Fibroblast of mammary gland (primary cell): Measurements from ENCODE around the gene COL23A1.

Experiments
- DNase-seq: peaks from one replicate; pipeline ENCODE4 v3.0.0-alpha.2; 2010; ENCODE audit warnings: low read depth
- H3K4me3 ChIP-seq: 2 replicates; pipeline ENCODE4 v1.5.1; 2011; ENCODE audit warnings: low read depth, mild to moderate bottlenecking, low read length, moderate library complexity; ENCODE audit not compliant: control insufficient read depth
- TF ChIP-seq, protein P1 (sequence below): conservative IDR thresholded peaks from 2 replicates; pipeline ENCODE4 v1.5.1; 2011; ENCODE audit warnings: low read depth, low read length, inconsistent platforms; ENCODE audit not compliant: control insufficient read depth, insufficient read depth

Gene COL23A1

DNA sequence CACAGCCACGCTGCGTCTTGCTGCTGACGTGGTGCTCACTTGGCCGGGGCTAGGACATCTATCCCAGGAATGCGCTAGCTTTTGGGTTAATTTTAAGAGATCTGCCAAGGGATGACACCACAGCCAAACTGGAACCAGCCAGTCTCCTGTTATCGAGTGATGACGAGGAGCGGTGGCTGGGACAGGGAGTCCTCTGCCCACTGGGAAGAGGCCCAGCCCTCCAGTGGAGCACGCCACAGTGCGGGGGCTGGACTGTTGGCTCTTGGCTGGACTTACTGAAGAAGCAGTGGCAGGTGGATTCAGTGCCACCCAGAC, 302.4 kb downstream of the COL23A1 start:
- TF ChIP-seq, protein P1, sequence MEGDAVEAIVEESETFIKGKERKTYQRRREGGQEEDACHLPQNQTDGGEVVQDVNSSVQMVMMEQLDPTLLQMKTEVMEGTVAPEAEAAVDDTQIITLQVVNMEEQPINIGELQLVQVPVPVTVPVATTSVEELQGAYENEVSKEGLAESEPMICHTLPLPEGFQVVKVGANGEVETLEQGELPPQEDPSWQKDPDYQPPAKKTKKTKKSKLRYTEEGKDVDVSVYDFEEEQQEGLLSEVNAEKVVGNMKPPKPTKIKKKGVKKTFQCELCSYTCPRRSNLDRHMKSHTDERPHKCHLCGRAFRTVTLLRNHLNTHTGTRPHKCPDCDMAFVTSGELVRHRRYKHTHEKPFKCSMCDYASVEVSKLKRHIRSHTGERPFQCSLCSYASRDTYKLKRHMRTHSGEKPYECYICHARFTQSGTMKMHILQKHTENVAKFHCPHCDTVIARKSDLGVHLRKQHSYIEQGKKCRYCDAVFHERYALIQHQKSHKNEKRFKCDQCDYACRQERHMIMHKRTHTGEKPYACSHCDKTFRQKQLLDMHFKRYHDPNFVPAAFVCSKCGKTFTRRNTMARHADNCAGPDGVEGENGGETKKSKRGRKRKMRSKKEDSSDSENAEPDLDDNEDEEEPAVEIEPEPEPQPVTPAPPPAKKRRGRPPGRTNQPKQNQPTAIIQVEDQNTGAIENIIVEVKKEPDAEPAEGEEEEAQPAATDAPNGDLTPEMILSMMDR = no peak
- no peak overlapping the region for H3K4me3 ChIP-seq
- no peak for DNase-seq

DNA sequence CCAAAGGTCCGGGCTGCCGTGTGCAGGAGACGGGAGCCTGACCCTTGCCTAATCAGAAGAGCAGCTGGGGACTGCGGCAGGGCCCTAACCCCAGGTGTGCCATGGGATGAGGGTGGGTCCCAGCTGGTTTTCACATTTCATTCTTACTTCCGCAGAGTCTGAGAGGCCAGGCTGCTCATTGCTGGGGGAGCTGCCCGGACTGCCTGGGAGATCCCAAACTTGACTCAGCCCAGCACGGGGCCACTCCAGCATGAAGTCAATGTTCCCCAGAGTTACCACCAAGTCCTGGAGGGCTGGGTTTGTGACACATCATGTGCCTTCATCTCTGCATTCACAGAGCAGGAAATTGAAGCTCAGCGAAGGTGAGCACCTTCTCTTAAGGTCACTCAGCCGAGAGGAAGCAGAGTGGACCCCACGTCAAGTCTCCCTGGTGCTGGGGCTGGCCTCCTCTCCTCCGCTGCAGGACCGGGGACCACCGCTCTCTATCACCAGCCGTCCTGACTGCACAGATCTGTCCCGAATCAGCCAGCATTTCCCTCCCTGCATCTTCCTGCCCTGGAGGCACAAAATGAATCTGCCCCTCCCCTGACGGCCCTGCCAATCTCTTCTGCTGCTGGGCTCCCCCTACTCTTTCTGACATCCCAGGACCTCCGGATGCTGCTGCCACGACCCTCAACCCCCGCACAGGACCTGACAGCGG, 303.0 kb downstream of the COL23A1 start:
- TF ChIP-seq, protein P1 = no peak
- no peak overlapping the region for H3K4me3 ChIP-seq
- DNase-seq = no peak

DNA sequence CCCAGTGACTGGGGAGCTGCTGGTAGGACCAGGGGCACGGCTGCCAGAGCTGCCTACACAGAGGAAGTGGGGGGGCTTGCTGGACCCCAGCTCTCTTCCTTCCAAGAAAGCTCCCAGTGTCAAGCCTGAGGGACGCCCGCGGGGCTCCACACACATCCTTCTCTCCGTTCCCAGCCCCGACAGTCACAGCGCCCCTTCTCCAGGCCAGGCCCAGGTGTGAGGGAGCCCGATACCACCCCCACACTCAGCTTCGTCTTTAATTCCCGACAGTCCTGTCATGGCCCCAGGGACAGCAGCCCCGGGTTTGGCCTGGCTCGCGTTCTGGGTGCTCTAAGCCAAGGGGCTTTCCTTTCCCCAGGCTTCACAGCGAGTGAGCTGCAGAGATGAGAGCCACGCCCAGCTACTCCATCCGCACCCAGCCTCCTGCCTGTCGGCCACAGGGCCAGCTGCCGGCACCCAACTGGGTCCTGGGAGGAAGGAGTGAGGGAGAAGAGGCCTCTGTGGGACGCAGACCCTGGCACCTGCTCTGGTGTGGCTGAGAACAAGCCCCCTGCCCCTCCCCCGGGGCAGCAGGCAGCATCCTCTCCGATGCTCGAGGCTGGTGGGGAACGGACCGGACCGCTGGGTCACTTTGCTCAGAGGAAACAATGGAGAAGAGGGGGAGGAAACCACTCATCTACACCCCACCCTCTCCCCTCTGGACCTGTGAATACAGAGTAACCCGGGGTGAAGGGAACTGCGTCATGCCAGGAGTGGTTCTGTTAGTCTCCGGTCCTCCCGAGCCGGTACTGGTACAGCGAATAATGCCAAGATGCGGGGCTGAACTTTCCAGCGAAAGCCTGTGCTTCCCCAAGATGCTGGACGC, 303.7 kb downstream of the COL23A1 start:
- DNase-seq = no peak
- TF ChIP-seq, protein P1 = no peak
- H3K4me3 ChIP-seq = no peak overlapping the region

DNA sequence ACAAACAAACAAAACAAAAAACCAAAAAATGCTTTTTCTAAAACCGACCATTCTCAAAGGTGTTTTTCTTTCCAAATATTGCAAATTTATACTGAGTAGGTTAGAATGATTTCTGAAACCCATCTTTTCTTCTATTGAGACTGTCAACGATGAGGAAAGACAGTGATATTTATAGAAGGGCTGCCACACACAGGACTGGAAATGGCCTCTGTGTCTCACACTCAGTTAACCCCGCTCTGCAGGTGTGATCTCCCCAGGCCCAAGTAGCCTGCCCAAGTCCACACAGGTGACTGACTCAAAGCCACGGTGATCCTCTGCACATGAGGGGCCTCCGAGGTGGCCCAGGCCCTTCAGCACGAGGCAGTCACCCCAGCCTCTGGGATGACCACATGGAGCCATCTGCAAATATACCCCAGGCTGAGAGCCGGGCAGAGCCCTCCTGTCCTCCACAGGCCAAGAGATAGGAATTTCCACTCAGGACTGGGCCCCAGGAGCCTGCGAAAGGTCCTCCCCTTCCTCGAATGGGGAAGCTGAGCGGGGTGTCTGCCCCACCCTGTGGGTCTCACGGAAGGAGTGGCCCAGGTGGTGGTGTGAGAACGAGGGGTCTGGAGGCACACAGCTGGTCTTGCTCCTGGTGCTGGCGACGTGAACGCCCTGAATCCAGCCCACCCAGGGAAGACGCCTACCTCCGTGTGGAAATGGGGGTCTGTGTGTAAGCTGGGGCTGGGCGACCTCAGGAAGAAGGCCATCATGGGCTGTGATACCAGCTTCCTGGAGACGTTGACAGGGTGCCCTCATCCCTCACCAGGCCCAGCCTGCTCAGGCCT, 304.6 kb downstream of the COL23A1 start:
- TF ChIP-seq, protein P1 = no peak
- no peak for DNase-seq
- H3K4me3 ChIP-seq = no peak overlapping the region

DNA sequence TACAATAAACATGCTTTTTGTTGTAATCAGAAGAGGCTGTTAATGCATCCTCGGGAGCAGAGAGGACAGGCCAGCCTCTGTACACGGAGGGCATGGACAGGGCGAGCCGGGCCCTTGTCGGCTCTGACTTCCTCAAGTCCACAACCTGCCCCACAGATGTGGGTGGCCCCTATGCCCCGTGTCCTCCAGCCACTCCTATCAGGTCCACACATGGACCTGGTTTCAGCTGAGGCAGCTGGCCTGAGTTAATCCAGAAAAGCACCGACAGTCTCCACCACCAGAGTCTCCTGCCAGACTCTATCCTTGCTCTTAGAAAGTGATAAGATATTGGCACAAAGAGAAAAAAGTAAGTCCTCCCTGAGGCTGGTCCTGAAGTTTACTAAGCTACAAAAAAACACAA, 305.2 kb downstream of the COL23A1 start:
- no peak for DNase-seq
- TF ChIP-seq, protein P1 = no peak
- no peak overlapping the region for H3K4me3 ChIP-seq

DNA sequence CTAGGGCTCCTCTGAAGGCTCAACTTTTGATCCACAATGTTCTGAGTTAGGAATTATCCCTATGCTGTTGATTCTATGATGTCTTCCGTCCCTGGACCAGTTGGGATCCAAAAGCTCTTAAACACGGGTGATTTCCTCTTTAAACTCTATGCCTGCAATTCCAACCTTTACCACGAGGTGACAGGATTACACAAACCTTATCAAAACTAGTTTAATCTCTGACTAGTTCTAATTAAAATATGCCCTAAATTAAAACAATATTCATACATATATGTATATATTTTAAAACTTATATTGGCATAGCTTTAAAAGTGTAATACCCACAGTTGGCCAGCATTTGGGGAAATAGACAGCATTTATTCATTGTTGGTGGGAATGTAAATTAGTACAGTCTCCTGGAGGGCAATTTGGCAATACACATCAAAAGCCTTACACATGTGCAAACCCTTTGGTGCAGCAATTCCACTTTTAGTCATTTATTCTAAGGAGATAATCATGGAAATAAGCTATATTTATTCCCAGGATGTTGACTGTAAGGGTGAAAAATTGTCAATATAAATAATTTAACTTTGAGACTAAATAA, 306.0 kb downstream of the COL23A1 start:
- H3K4me3 ChIP-seq = no peak overlapping the region
- TF ChIP-seq, protein P1 = peak; percentile 67
- DNase-seq = peak; percentile 23
